HCT116 (cell line): ENCODE measurements around the gene EIF4A3. TPM values are rescaled to one million over a fixed set of nuclear protein-coding genes. Genes with fewer than 3 reads are reported as not detected.

ENCODE experiments used
- ATAC-seq: fragments of 200-7000 bp; cut with Tn5 transposase; 2 replicates; pipeline ENCODE4 v1.9.1; 2020; ENCODE audit warnings: mild to moderate bottlenecking, moderate library complexity
- BruUV-seq: library from RNA; stranded (reverse); fragments of 400-500 nt; replicated peaks from 2 replicates; lab custom pipeline; 2021; lab: Mats Ljungman, UMichigan
- CTCF ChIA-PET: fragments of 300-600 bp; sonication (Branson Sonifier 250); formaldehyde crosslinking; loops from one replicate; lab custom pipeline; 2021; ENCODE audit warnings: antibody characterized with exemption; lab: Charles Lee
- POLR2A ChIA-PET: fragments of 300-600, 350-600 bp; sonication (Branson Sonifier 250); formaldehyde crosslinking; loops from one replicate; lab custom pipeline; 2021; ENCODE audit warnings: antibody characterized with exemption; lab: Charles Lee
- RAD21 ChIA-PET, 2 experiments: fragments of 300-600 bp; sonication (Branson Sonifier 250); formaldehyde crosslinking; loops; one replicate each; lab custom pipeline; 2023; ENCODE audit warnings: low total read pairs in 2 of 2; ENCODE audit not compliant: uncharacterized antibody in 2 of 2, unreplicated experiment in 2 of 2, low non-redundant PET in 1 of 2; lab: Charles Lee
- DNase-seq: peaks from one replicate; pipeline ENCODE4 v3.0.0-alpha.2; 2010; ENCODE audit warnings: low read depth, low spot score
- H2AFZ ChIP-seq: fragments of 200-600 bp; shearing (Covaris generic), sonication (generic); 2 replicates; pipeline ENCODE4 v1.6.1; 2017; ENCODE audit warnings: low read depth, mixed run types, mixed read lengths, antibody characterized with exemption, low read length; ENCODE audit not compliant: poor library complexity, severe bottlenecking
- H3K27ac ChIP-seq: 2 replicates; pipeline ENCODE4 v1.5.1; 2012; ENCODE audit warnings: low read depth, low read length
- H3K27me3 ChIP-seq: fragments of 200-600 bp; sonication (generic); 2 replicates; pipeline ENCODE4 v1.6.1; 2016; ENCODE audit warnings: mixed run types, low read length, mixed read lengths; ENCODE audit not compliant: insufficient read depth
- H3K36me3 ChIP-seq, 2 experiments: fragments of 200-500 bp in 1 of 2; fragments of 200-600 bp in 1 of 2; sonication (Bioruptor generic) in 1 of 2; sonication (generic) in 1 of 2; 2 replicates each; pipeline versions ENCODE4 v1.5.1 to v1.6.1; 2014 to 2016; ENCODE audit warnings: low read length in 2 of 2, inconsistent platforms in 1 of 2, mixed read lengths in 1 of 2, mixed run types in 1 of 2; ENCODE audit not compliant: insufficient read depth in 2 of 2, control insufficient read depth in 1 of 2
- H3K4me1 ChIP-seq, 2 experiments: fragments of 200-600 bp in 1 of 2; sonication (generic) in 1 of 2; 2 replicates each; pipeline versions ENCODE4 v1.5.1 to v1.6.1; 2012 to 2017; ENCODE audit warnings: low read length in 2 of 2, inconsistent platforms in 1 of 2, mild to moderate bottlenecking in 1 of 2, mixed read lengths in 1 of 2, mixed run types in 1 of 2, moderate library complexity in 1 of 2; ENCODE audit not compliant: insufficient read depth in 2 of 2, control insufficient read depth in 1 of 2
- H3K4me2 ChIP-seq: fragments of 200-600 bp; sonication (generic); 2 replicates; pipeline ENCODE4 v1.6.1; 2017; ENCODE audit warnings: mixed run types, low read length, mixed read lengths
- H3K4me3 ChIP-seq, 2 experiments: fragments of 200-600 bp in 1 of 2; sonication (generic) in 1 of 2; replicated peaks in 1 of 2; 2 replicates each; pipeline ENCODE4 v1.5.1; 2011 to 2016; ENCODE audit warnings: low read length in 2 of 2, control low read depth in 1 of 2, low read depth in 1 of 2, mild to moderate bottlenecking in 1 of 2, mixed read lengths in 1 of 2, mixed run types in 1 of 2
- H3K79me2 ChIP-seq: fragments of 200-600 bp; sonication (generic); 2 replicates; pipeline ENCODE4 v1.6.1; 2017; ENCODE audit warnings: mild to moderate bottlenecking, mixed run types, low read length, moderate library complexity, mixed read lengths; ENCODE audit not compliant: insufficient read depth
- H3K9ac ChIP-seq: fragments of 200-600 bp; sonication (generic); 2 replicates; pipeline ENCODE4 v1.6.1; 2016; ENCODE audit warnings: low read length, mixed read lengths
- H3K9me2 ChIP-seq: fragments of 200-600 bp; sonication (generic), shearing (Covaris generic); 2 replicates; pipeline ENCODE4 v1.6.1; 2017; ENCODE audit warnings: mixed run types, mild to moderate bottlenecking, moderate library complexity; ENCODE audit not compliant: insufficient read depth
- H3K9me3 ChIP-seq, 2 experiments: fragments of 200-500 bp in 1 of 2; fragments of 200-600 bp in 1 of 2; sonication (Bioruptor generic) in 1 of 2; sonication (generic) in 1 of 2; 2 replicates each; pipeline ENCODE4 v1.6.1; 2014 to 2017; ENCODE audit warnings: low read length in 2 of 2, mixed read lengths in 2 of 2, inconsistent platforms in 1 of 2, low read depth in 1 of 2, mild to moderate bottlenecking in 1 of 2, mixed run types in 1 of 2, moderate library complexity in 1 of 2; ENCODE audit not compliant: control insufficient read depth in 1 of 2, insufficient read depth in 1 of 2
- H4K20me1 ChIP-seq: fragments of 200-600 bp; sonication (generic), shearing (Covaris generic); 2 replicates; pipeline ENCODE4 v1.6.1; 2017; ENCODE audit warnings: mixed run types, mild to moderate bottlenecking, moderate library complexity; ENCODE audit not compliant: insufficient read depth
- ATF3 ChIP-seq: IDR thresholded peaks from 2 replicates; pipeline ENCODE4 v1.6.1; 2012
- CEBPB ChIP-seq: IDR thresholded peaks from 2 replicates; pipeline ENCODE4 v1.6.1; 2012; ENCODE audit warnings: low read depth
- CTCF ChIP-seq, 3 experiments: fragments of 200-600 bp in 1 of 3; sonication (generic) in 1 of 3; IDR thresholded peaks in 2 of 3; conservative IDR thresholded peaks in 1 of 3; 2 replicates each; pipeline ENCODE4 v1.5.1; 2012 to 2017; ENCODE audit warnings: low read depth in 2 of 3, low read length in 2 of 3, antibody characterized with exemption in 1 of 3, borderline replicate concordance in 1 of 3, control low read depth in 1 of 3, mild to moderate bottlenecking in 1 of 3, mixed read lengths in 1 of 3, mixed run types in 1 of 3, moderate library complexity in 1 of 3; ENCODE audit not compliant: insufficient read depth in 1 of 3
- EGR1 ChIP-seq: IDR thresholded peaks from 2 replicates; pipeline ENCODE4 v1.6.1; 2012; ENCODE audit warnings: low read depth
- EZH2 ChIP-seq: fragments of 200-600 bp; sonication (generic); IDR thresholded peaks from 2 replicates; pipeline ENCODE4 v1.6.1; 2017; ENCODE audit warnings: antibody characterized with exemption, mixed run types
- EZH2phosphoT487 ChIP-seq: fragments of 200-600 bp; IDR thresholded peaks from 2 replicates; pipeline ENCODE4 v1.6.1; 2018; ENCODE audit warnings: antibody characterized with exemption, borderline replicate concordance
- FOSL1 ChIP-seq: IDR thresholded peaks from 2 replicates; pipeline ENCODE4 v1.6.1; 2012; ENCODE audit warnings: low read depth
- JUND ChIP-seq: IDR thresholded peaks from 2 replicates; pipeline ENCODE4 v1.6.1; 2012
- MAX ChIP-seq: IDR thresholded peaks from 2 replicates; pipeline ENCODE4 v1.6.1; 2012
- POLR2A ChIP-seq: IDR thresholded peaks from 2 replicates; pipeline ENCODE4 v1.7.0; 2011; ENCODE audit warnings: borderline replicate concordance; ENCODE audit not compliant: insufficient read depth, insufficient read length; ENCODE audit errors: extremely low read depth
- SIN3A ChIP-seq: IDR thresholded peaks from 2 replicates; pipeline ENCODE4 v1.6.1; 2012; ENCODE audit warnings: low read depth
- SP1 ChIP-seq: IDR thresholded peaks from 2 replicates; pipeline ENCODE4 v1.6.1; 2012; ENCODE audit warnings: low read depth
- TCF7L2 ChIP-seq: IDR thresholded peaks from 2 replicates; pipeline ENCODE4 v1.7.0; 2011; ENCODE audit warnings: borderline replicate concordance, inconsistent platforms; ENCODE audit not compliant: insufficient read depth, insufficient read length; ENCODE audit errors: extremely low read depth
- YY1 ChIP-seq: IDR thresholded peaks from 2 replicates; pipeline ENCODE4 v1.6.1; 2011; ENCODE audit warnings: low read length, low read depth, moderate library complexity, mild to moderate bottlenecking; ENCODE audit not compliant: insufficient replicate concordance; ENCODE audit errors: extremely low read depth
- ZBTB33 ChIP-seq: IDR thresholded peaks from 2 replicates; pipeline ENCODE4 v1.6.1; 2011; ENCODE audit warnings: mild to moderate bottlenecking, low read length, moderate library complexity; ENCODE audit not compliant: insufficient replicate concordance; ENCODE audit errors: extremely low read depth
- ZFX ChIP-seq: fragments of 450-650 bp; IDR thresholded peaks from 2 replicates; pipeline ENCODE4 v1.6.1; 2017
- ZNF274 ChIP-seq: fragments of 200-500 bp; sonication (Bioruptor generic); IDR thresholded peaks from 2 replicates; pipeline ENCODE4 v1.6.1; 2014; ENCODE audit warnings: mild to moderate bottlenecking, low read depth, low read length, inconsistent platforms
- intact Hi-C: fragments of 100-400 bp; cut with micrococcal nuclease; formaldehyde crosslinking; loops from 2 replicates; pipeline ENCODE4 v1.10.0; 2022
- total RNA-seq: library from RNA; stranded (reverse); gene quantifications from one replicate; pipeline ENCODE4 v1.2.1, GENCODE V29; 2021; ENCODE audit not compliant: unreplicated experiment

EIF4A3 gene
- total RNA-seq, 1 experiment from 2014 or later = 248 TPM

GRCh38 chr17:80086616-80087015 is 60.3 kb downstream of the EIF4A3 start (continued):
- TF ChIP-seq ZBTB33 = no peak
- TF ChIP-seq POLR2A = no peak
- no peak for TF ChIP-seq SP1
- no peak for TF ChIP-seq TCF7L2
- no peak for TF ChIP-seq EGR1
- no peak for TF ChIP-seq MAX
- TF ChIP-seq CEBPB = no peak
- TF ChIP-seq EZH2 = no peak
- TF ChIP-seq YY1 = no peak

- intact Hi-C loops = no loop called here
- no peak overlapping the region for H3K27ac ChIP-seq
- no peaks in the 10 kb centered on the region for H3K79me2 ChIP-seq
- no peaks in the 10 kb centered on the region for H3K27me3 ChIP-seq
- H3K9me3 ChIP-seq = no peaks in the 10 kb centered on the region
- BruUV-seq = no TSS peak
- CTCF ChIA-PET = interaction anchor here (4.6 kb wide), 1 partner anchor 15 kb away, joined by 42 read pairs; the partner anchor contains the start of gene GAA
- POLR2A ChIA-PET = interaction anchor here (0.9 kb wide), 1 partner anchor 15 kb away, joined by 3 read pairs; the partner anchor contains the start of gene GAA
- peaks cover 0 to 13% of the 10 kb centered on the region in 2 experiments; a peak in 2 of 4 replicates for H3K4me1 ChIP-seq
- no peak overlapping the region for H3K4me2 ChIP-seq
- H3K9me2 ChIP-seq = no peaks in the 10 kb centered on the region
- ATAC-seq = no peak
- no peak overlapping the region for H3K4me3 ChIP-seq
- H3K36me3 ChIP-seq = no peaks in the 10 kb centered on the region
- RAD21 ChIA-PET = no interaction called here
- H2AFZ ChIP-seq = no peak overlapping the region
- no peak overlapping the region for H3K9ac ChIP-seq
- DNase-seq = no peak
- H4K20me1 ChIP-seq = no peaks in the 10 kb centered on the region
- no peak for TF ChIP-seq SIN3A
- no peak for TF ChIP-seq SP1
- no peak for TF ChIP-seq ZFX
- TF ChIP-seq MAX = no peak
- no peak for TF ChIP-seq FOSL1
- no peak for TF ChIP-seq ATF3
- TF ChIP-seq TCF7L2 = no peak
- no peak for TF ChIP-seq ZBTB33
- TF ChIP-seq ZNF274 = no peak
- TF ChIP-seq CTCF (IDR thresholded peaks at IDR 0.05 in 2 of 3, conservative IDR thresholded peaks at IDR 0.05 in 1 of 3; ENCODE audit: borderline replicate concordance in 1 of 3, insufficient read depth in 1 of 3, low read depth in 2 of 3, low read length in 2 of 3) = no peak
- no peak for TF ChIP-seq EZH2phosphoT487
- TF ChIP-seq JUND = no peak
These were observed 60.8 kb downstream of the EIF4A3 start for GRCh38 chr17:80086081-80086480.
